K562 (cell line): ENCODE results near the gene ETS1. TPM values are rescaled to one million over a fixed set of nuclear protein-coding genes. Genes with fewer than 3 reads are reported as not detected.

Source experiments
- ATAC-seq: fragments of 200-7000 bp; cut with Tn5 transposase; 3 replicates; pipeline ENCODE4 v1.9.1; 2020; ENCODE audit warnings: moderate library complexity
- BruUV-seq: library from RNA; stranded (reverse); fragments of 400-500 nt; replicated peaks from 2 replicates; lab custom pipeline; 2021; lab: Mats Ljungman, UMichigan
- CTCF ChIA-PET: fragments of 300-600 bp; formaldehyde crosslinking; extraction: SDS; loops from one replicate; lab custom pipeline; 2021; ENCODE audit warnings: low intra/inter-chr PET ratio; lab: Yijun Ruan, JAX
- POLR2A ChIA-PET: fragments of 300-600, 350-650 bp; sonication (Branson Sonifier 250); formaldehyde crosslinking; extraction: SDS; loops from one replicate; lab custom pipeline; 2021; ENCODE audit warnings: antibody characterized with exemption, inconsistent platforms; lab: Yijun Ruan, JAX
- DNase-seq, 4 experiments: peaks; one replicate each; pipeline versions ENCODE4 v3.0.0 to v3.0.0-alpha.2; 2011 to 2018; ENCODE audit warnings: low spot score in 3 of 4, mixed read lengths in 3 of 4; ENCODE audit errors: extremely low read depth in 1 of 4
- FAIRE-seq: peaks from 2 replicates; lab custom pipeline; 2011; peaks lifted over from hg19 to GRCh38; lab: Jason Lieb, UNC
- H2AFZ ChIP-seq: 2 replicates; pipeline ENCODE4 v1.6.0; 2011; ENCODE audit warnings: low read depth, low read length, control low read depth, inconsistent platforms
- H3K27ac ChIP-seq: fragments of 200-600 bp; 3 replicates; pipeline ENCODE4 v1.8.0; 2011; ENCODE audit warnings: low read depth, mild to moderate bottlenecking, control low read depth, inconsistent platforms, low read length, moderate library complexity, mixed read lengths; ENCODE audit errors: extremely low read depth
- H3K27me3 ChIP-seq, 2 experiments: fragments of 300-600 bp in 1 of 2; 2 replicates in 1 of 2; 3 replicates in 1 of 2; pipeline versions ENCODE4 v1.6.0 to v1.8.0; 2011; ENCODE audit warnings: inconsistent platforms in 2 of 2, low read length in 2 of 2, mild to moderate bottlenecking in 1 of 2, mixed read lengths in 1 of 2, moderate library complexity in 1 of 2; ENCODE audit not compliant: control insufficient read depth in 2 of 2, insufficient read depth in 2 of 2
- H3K36me3 ChIP-seq: fragments of 300-600 bp; 3 replicates; pipeline ENCODE4 v1.8.0; 2011; ENCODE audit warnings: mild to moderate bottlenecking, low read length, inconsistent platforms; ENCODE audit not compliant: control insufficient read depth, insufficient read depth
- H3K4me1 ChIP-seq, 2 experiments: fragments of 200-600 bp in 1 of 2; replicated peaks in 1 of 2; 2 replicates in 1 of 2; 3 replicates in 1 of 2; pipeline versions ENCODE4 v1.5.1 to v1.8.0; 2011; ENCODE audit warnings: inconsistent platforms in 2 of 2, low read length in 2 of 2, mild to moderate bottlenecking in 1 of 2, mixed read lengths in 1 of 2, moderate library complexity in 1 of 2; ENCODE audit not compliant: control insufficient read depth in 2 of 2, insufficient read depth in 2 of 2
- H3K4me2 ChIP-seq: 2 replicates; pipeline ENCODE4 v1.6.1; 2011; ENCODE audit warnings: low read length, control low read depth, inconsistent platforms, mixed read lengths; ENCODE audit not compliant: insufficient read depth
- H3K4me3 ChIP-seq: fragments of 200-600 bp; sonication (generic), shearing (Covaris generic); 2 replicates; pipeline ENCODE4 v1.5.1; 2016; ENCODE audit warnings: control low read depth, inconsistent platforms
- H3K79me2 ChIP-seq: fragments of 200-600 bp; 3 replicates; pipeline ENCODE4 v1.8.0; 2011; ENCODE audit warnings: low read length, inconsistent platforms; ENCODE audit not compliant: control insufficient read depth, insufficient read depth
- H3K9ac ChIP-seq, 2 experiments: 2 replicates each; pipeline versions ENCODE4 v1.6.0 to v1.6.1; 2011; ENCODE audit warnings: low read depth in 2 of 2, low read length in 2 of 2, control low read depth in 1 of 2, inconsistent platforms in 1 of 2, mild to moderate bottlenecking in 1 of 2, mixed read lengths in 1 of 2; ENCODE audit not compliant: insufficient read depth in 1 of 2
- H3K9me1 ChIP-seq: one replicate; pipeline ENCODE4 v1.6.0; 2011; ENCODE audit warnings: inconsistent platforms, mild to moderate bottlenecking, low read length, moderate library complexity; ENCODE audit not compliant: control insufficient read depth, insufficient read depth
- H3K9me3 ChIP-seq: replicated peaks from 2 replicates; pipeline ENCODE4 v1.5.1; 2011; ENCODE audit warnings: low read depth, low read length, inconsistent platforms; ENCODE audit not compliant: control insufficient read depth, insufficient read depth
- H4K20me1 ChIP-seq: replicated peaks from 2 replicates; pipeline ENCODE4 v1.6.1; 2011; ENCODE audit warnings: low read length, inconsistent platforms, mixed read lengths; ENCODE audit not compliant: control insufficient read depth, insufficient read depth
- C11orf30 ChIP-seq: fragments of 450-650 bp; IDR thresholded peaks from 2 replicates; pipeline ENCODE4 v1.6.1; 2016; ENCODE audit warnings: low read depth, mild to moderate bottlenecking
- DPF2 ChIP-seq: fragments of 450-650 bp; IDR thresholded peaks from 2 replicates; pipeline ENCODE4 v1.6.1; 2016
- E2F8 ChIP-seq: fragments of 450-650 bp; IDR thresholded peaks from 2 replicates; pipeline ENCODE4 v1.7.1; 2018; ENCODE audit warnings: mild to moderate bottlenecking, low read depth; ENCODE audit not compliant: partially characterized antibody
- MAFG ChIP-seq: fragments of 450-650 bp; conservative IDR thresholded peaks from 2 replicates; pipeline ENCODE4 v1.6.1; 2016; ENCODE audit warnings: missing genetic modification characterization, missing compliant biosample characterization
- NFE2 ChIP-seq: IDR thresholded peaks from 2 replicates; pipeline ENCODE4 v1.6.1; 2014; ENCODE audit warnings: antibody characterized with exemption, low read depth
- SUPT5H ChIP-seq: fragments of 450-650 bp; IDR thresholded peaks from 2 replicates; pipeline ENCODE4 v1.6.1; 2016
- YY1 ChIP-seq, 3 experiments: IDR thresholded peaks; 2 replicates each; pipeline ENCODE4 v1.6.1; 2011; ENCODE audit warnings: low read length in 2 of 3, mild to moderate bottlenecking in 2 of 3, moderate library complexity in 2 of 3, borderline replicate concordance in 1 of 3, control low read depth in 1 of 3, low read depth in 1 of 3; ENCODE audit not compliant: insufficient read depth in 3 of 3, insufficient replicate concordance in 2 of 3, control insufficient read depth in 1 of 3, insufficient read length in 1 of 3; ENCODE audit errors: extremely low read depth in 1 of 3
- ZC3H8 ChIP-seq: fragments of 450-650 bp; IDR thresholded peaks from 2 replicates; pipeline ENCODE4 v1.6.1; 2017
- WGBS: fragments of 100-300 bp; shearing (Covaris generic); methylation state at CpG from one replicate; pipeline ENCODE4 v1.1.6; 2016; ENCODE audit warnings: low coverage, mixed read lengths; ENCODE audit not compliant: insufficient coverage; ENCODE audit errors: missing lambda C conversion rate; 5-methylcytosine and 5-hydroxymethylcytosine counted together
- in situ Hi-C: fragments of 300-500 bp; cut with MboI; formaldehyde crosslinking; loops from 4 replicates; pipeline ENCODE4 v1.15.0; 2018; ENCODE audit warnings: inconsistent platforms, mixed read lengths
- intact Hi-C: fragments of 100-400 bp; cut with micrococcal nuclease; formaldehyde crosslinking; loops from 2 replicates; pipeline ENCODE4 v1.14.2; 2022
- polyA plus RNA-seq, 8 experiments: library from polyadenylated mRNA; depleted of rRNA in 4 of 8; stranded (reverse) in 5 of 8; unstranded in 3 of 8; fragments of >200 nt; fragmentation: Nextera tagmentation in 2 of 8; fragmentation: Illumina TruSeq in 1 of 8; extraction: Ambion mirVana in 2 of 8; extraction: Trizol in 1 of 8; gene quantifications; 2 replicates each; pipeline versions ENCODE4 v1.2.1 to v1.2.3, GENCODE V29; 2011 to 2014; ENCODE audit warnings: inconsistent platforms in 1 of 8, missing spikeins in 1 of 8
- total RNA-seq, 7 experiments: library from RNA; depleted of rRNA in 6 of 7; stranded (reverse); fragments of >200 nt in 6 of 7; fragmentation: Illumina TruSeq in 2 of 7; extraction: Trizol in 2 of 7; gene quantifications; 2 replicates each; pipeline versions ENCODE4 v1.2.1 to v1.2.3, GENCODE V29; 2011 to 2021; ENCODE audit warnings: low replicate concordance in 1 of 7
- TF ChIP-seq, protein P1 (sequence below): fragments of 150-350 bp; conservative IDR thresholded peaks from 2 replicates; pipeline ENCODE4 v1.6.1; 2014; ENCODE audit warnings: low read length
- TF ChIP-seq, protein P2 (sequence below): fragments of 450-650 bp; formaldehyde crosslinking; IDR thresholded peaks from 2 replicates; pipeline ENCODE4 v1.4.0; 2020; ENCODE audit warnings: mild to moderate bottlenecking, moderate library complexity
- TF ChIP-seq, protein P3 (sequence below): fragments of 450-650 bp; formaldehyde crosslinking; IDR thresholded peaks from 2 replicates; pipeline ENCODE4 v1.4.0; 2020; ENCODE audit warnings: mild to moderate bottlenecking, mixed read lengths

ETS1 gene
- total and polyA plus RNA-seq, 9 of the 15 experiments (the other 6 are each of a cell fraction or from before 2014, with no cell fraction given) = 0.04 to 1.4 (median 0.23) TPM

GRCh38 chr11:128453444-128454336 lies 133.7 kb downstream of the ETS1 start:
- Histone ChIP-seq H3K9me1 (no peaks in the 10 kb centered on the region), H3K9me3 (no peaks in the 10 kb centered on the region), H3K4me3 (no peak overlapping the region), H3K36me3 (no peaks in the 10 kb centered on the region), H3K27ac (no peak overlapping the region), H3K4me2 (no peak overlapping the region), H2AFZ (no peak overlapping the region), H4K20me1 (no peaks in the 10 kb centered on the region)
- FAIRE-seq (no peak), ATAC-seq (no peak)
- no TSS peak for BruUV-seq
- intact Hi-C loops (no loop called here), in situ Hi-C loops (no loop called here)
- WGBS = 2% methylated on average over 5 of the region's 5 CpGs
- POLR2A ChIA-PET = no interaction called here
- TF ChIP-seq YY1 (IDR thresholded peaks at IDR 0.05; ENCODE audit: borderline replicate concordance in 1 of 3, control insufficient read depth in 1 of 3, extremely low read depth in 1 of 3, insufficient read depth in 3 of 3, insufficient read length in 1 of 3, insufficient replicate concordance in 2 of 3, low read depth in 1 of 3, low read length in 2 of 3) = no peak
- TF ChIP-seq DPF2 = no peak
- TF ChIP-seq SUPT5H = no peak
- no peak for TF ChIP-seq E2F8
- TF ChIP-seq, protein P1, sequence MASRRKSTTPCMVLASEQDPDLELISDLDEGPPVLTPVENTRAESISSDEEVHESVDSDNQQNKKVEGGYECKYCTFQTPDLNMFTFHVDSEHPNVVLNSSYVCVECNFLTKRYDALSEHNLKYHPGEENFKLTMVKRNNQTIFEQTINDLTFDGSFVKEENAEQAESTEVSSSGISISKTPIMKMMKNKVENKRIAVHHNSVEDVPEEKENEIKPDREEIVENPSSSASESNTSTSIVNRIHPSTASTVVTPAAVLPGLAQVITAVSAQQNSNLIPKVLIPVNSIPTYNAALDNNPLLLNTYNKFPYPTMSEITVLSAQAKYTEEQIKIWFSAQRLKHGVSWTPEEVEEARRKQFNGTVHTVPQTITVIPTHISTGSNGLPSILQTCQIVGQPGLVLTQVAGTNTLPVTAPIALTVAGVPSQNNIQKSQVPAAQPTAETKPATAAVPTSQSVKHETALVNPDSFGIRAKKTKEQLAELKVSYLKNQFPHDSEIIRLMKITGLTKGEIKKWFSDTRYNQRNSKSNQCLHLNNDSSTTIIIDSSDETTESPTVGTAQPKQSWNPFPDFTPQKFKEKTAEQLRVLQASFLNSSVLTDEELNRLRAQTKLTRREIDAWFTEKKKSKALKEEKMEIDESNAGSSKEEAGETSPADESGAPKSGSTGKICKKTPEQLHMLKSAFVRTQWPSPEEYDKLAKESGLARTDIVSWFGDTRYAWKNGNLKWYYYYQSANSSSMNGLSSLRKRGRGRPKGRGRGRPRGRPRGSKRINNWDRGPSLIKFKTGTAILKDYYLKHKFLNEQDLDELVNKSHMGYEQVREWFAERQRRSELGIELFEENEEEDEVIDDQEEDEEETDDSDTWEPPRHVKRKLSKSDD = no peak
- TF ChIP-seq ZC3H8 = no peak
- TF ChIP-seq MAFG (tag) = 0 out of 2 replicates have a peak, but pooled peaks have one; percentile 43
- TF ChIP-seq, protein P2, sequence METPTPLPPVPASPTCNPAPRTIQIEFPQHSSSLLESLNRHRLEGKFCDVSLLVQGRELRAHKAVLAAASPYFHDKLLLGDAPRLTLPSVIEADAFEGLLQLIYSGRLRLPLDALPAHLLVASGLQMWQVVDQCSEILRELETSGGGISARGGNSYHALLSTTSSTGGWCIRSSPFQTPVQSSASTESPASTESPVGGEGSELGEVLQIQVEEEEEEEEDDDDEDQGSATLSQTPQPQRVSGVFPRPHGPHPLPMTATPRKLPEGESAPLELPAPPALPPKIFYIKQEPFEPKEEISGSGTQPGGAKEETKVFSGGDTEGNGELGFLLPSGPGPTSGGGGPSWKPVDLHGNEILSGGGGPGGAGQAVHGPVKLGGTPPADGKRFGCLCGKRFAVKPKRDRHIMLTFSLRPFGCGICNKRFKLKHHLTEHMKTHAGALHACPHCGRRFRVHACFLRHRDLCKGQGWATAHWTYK (CRISPR knock-in tag) = no peak
- peak; percentile 66 for TF ChIP-seq NFE2
- TF ChIP-seq, protein P3, sequence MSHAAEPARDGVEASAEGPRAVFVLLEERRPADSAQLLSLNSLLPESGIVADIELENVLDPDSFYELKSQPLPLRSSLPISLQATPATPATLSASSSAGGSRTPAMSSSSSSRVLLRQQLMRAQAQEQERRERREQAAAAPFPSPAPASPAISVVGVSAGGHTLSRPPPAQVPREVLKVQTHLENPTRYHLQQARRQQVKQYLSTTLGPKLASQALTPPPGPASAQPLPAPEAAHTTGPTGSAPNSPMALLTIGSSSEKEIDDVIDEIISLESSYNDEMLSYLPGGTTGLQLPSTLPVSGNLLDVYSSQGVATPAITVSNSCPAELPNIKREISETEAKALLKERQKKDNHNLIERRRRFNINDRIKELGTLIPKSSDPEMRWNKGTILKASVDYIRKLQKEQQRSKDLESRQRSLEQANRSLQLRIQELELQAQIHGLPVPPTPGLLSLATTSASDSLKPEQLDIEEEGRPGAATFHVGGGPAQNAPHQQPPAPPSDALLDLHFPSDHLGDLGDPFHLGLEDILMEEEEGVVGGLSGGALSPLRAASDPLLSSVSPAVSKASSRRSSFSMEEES (CRISPR knock-in tag) = peak; percentile 79
- peak; percentile 7; the same call in 1 of the 2 replicates for TF ChIP-seq C11orf30
- TF ChIP-seq, all 486 proteins: peak for 4
- Histone ChIP-seq H3K27me3 (no peaks in the 10 kb centered on the region; a peak in 1 of 5 replicates), H3K79me2 (no peaks in the 10 kb centered on the region), H3K4me1 (no peaks in the 10 kb centered on the region; a peak in 1 of 5 replicates), H3K9ac (no peak overlapping the region)
- DNase-seq = no peak
- CTCF ChIA-PET = no interaction called here
